ENCODE measurements around the gene HFM1.
A peak's percentile ranks its signal among the peaks of the same experiment; 100 is the strongest.

Gene HFM1

GRCh38 chr1:91338501-91338900 lies 66.1 kb downstream of the HFM1 start:
- H3K27ac ChIP-seq: no peak overlapping the region
- no peak overlapping the region for H3K4me3 ChIP-seq (ENCODE audit: low read depth, low read length)
- TF ChIP-seq CTCF (IDR thresholded peaks at IDR 0.05; ENCODE audit: low read depth, low read length, missing control alignments): no peak
- in situ Hi-C loops (cut with HindIII; ENCODE audit: low pct_ligation_motif_present, low sequenced_read_pairs): no loop called here
- no peaks in the 10 kb centered on the region for H3K36me3 ChIP-seq (replicated peaks)
- DNase-seq: no peak
- H3K27me3 ChIP-seq (replicated peaks): no peaks in the 10 kb centered on the region

DNA sequence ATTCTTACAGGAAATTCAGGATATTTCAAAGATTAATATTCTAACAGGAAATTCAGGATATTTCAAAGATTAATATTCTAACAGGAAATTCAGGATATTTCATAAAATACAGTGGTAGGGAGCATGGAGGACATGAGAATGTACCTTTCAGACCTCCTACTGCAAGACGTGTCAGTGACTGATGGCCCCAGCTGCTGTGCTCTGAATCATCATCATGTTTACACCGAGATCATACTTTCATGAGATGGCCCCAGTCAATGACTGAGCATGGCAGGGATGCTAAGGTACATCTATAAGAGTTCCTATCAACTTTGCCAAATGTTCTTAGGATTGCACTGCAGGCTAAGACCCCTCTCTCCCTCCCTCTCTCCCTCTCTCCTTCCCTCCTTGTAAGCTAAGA lies 69.0 kb downstream of the HFM1 start:
- no peak for TF ChIP-seq CTCF (IDR thresholded peaks at IDR 0.05; ENCODE audit: low read depth, low read length, missing control alignments)
- Histone ChIP-seq H3K4me3 (ENCODE audit: low read depth, low read length) (no peak overlapping the region), H3K27ac (no peak overlapping the region), H3K27me3 (replicated peaks) (no peaks in the 10 kb centered on the region), H3K36me3 (replicated peaks) (no peaks in the 10 kb centered on the region)
- in situ Hi-C loops (cut with HindIII; ENCODE audit: low pct_ligation_motif_present, low sequenced_read_pairs): no loop called here
- peak; percentile 12 for DNase-seq

DNA sequence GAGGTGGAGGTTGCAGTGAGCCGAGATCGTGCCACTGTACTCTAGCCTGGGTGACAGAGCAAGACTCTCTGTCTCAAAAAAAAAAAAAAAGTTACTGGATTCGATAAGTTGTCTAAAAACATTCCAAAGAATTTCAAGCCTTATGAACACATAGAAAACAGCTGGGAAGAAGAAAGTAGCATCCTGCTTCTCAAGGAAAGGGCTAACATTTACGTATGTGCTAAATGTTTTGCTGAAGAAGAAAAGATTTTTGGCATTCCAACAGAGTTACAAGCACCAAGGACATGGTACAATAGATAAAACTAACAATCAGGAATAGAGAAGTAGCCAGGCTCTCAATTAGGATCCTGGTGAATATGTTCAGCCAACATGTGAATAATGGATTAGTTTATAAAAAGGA lies 69.8 kb downstream of the HFM1 start:
- Histone ChIP-seq H3K27me3 (replicated peaks) (no peaks in the 10 kb centered on the region), H3K27ac (no peak overlapping the region), H3K36me3 (replicated peaks) (no peaks in the 10 kb centered on the region), H3K4me3 (ENCODE audit: low read depth, low read length) (no peak overlapping the region)
- in situ Hi-C loops (cut with HindIII; ENCODE audit: low pct_ligation_motif_present, low sequenced_read_pairs): no loop called here
- TF ChIP-seq CTCF (IDR thresholded peaks at IDR 0.05; ENCODE audit: low read depth, low read length, missing control alignments): no peak
- DNase-seq: peak; percentile 13

GRCh38 chr1:91325456-91325855 lies 79.2 kb downstream of the HFM1 start:
- Histone ChIP-seq H3K27me3 (replicated peaks) (no peaks in the 10 kb centered on the region), H3K27ac (no peak overlapping the region), H3K4me3 (ENCODE audit: low read depth, low read length) (no peak overlapping the region), H3K36me3 (replicated peaks) (no peaks in the 10 kb centered on the region)
- TF ChIP-seq CTCF (IDR thresholded peaks at IDR 0.05; ENCODE audit: low read depth, low read length, missing control alignments): no peak
- no peak for DNase-seq
- in situ Hi-C loops (cut with HindIII; ENCODE audit: low pct_ligation_motif_present, low sequenced_read_pairs): no loop called here

DNA sequence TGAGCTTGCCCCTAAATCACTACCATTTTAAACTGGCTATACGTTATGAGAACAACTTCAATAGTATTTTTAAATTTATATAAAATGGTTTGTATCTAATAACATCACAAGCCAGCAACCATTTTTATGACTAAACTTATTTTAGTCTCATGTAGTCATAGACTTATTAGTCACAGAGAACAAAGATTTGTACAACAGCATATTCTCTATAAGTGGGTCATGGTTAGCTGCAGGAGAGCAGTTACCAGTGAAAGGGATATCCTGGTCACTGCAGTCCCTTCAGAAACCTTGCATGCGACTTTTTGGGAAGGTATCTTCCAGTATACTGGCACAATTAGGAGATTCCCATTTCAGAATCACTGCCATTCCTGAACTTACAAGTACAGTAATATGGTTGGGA lies 90.0 kb downstream of the HFM1 start:
- H3K27me3 ChIP-seq (replicated peaks): no peaks in the 10 kb centered on the region
- TF ChIP-seq CTCF (IDR thresholded peaks at IDR 0.05; ENCODE audit: low read depth, low read length, missing control alignments): no peak
- in situ Hi-C loops (cut with HindIII; ENCODE audit: low pct_ligation_motif_present, low sequenced_read_pairs): no loop called here
- H3K27ac ChIP-seq: no peak overlapping the region
- no peaks in the 10 kb centered on the region for H3K36me3 ChIP-seq (replicated peaks)
- H3K4me3 ChIP-seq (ENCODE audit: low read depth, low read length): no peak overlapping the region
- no peak for DNase-seq

DNA sequence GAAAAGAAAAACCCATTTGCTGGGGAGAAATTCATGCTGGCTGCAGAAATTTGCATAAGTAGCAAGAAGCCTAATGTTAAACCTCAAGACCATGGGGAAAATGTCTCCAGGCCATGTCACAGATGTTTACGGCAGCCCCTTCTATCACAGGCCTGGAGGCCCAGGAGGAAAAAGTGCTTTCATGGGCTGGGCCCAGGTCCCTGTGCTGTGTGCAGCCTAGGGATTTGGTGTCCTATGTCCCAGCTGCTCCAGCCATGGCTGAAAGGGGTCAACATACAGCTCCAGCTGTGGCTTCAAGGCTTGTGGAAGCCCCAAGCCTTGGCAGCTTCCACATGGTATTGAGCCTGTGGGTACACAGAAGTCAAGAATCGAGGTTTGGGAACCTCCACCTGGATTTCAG lies 93.0 kb downstream of the HFM1 start:
- DNase-seq: no peak
- in situ Hi-C loops (cut with HindIII; ENCODE audit: low pct_ligation_motif_present, low sequenced_read_pairs): no loop called here
- Histone ChIP-seq H3K27ac (no peak overlapping the region), H3K4me3 (ENCODE audit: low read depth, low read length) (no peak overlapping the region), H3K27me3 (replicated peaks) (no peaks in the 10 kb centered on the region), H3K36me3 (replicated peaks) (no peaks in the 10 kb centered on the region)
- no peak for TF ChIP-seq CTCF (IDR thresholded peaks at IDR 0.05; ENCODE audit: low read depth, low read length, missing control alignments)

Measured in brain microvascular endothelial cell (primary cell).